Suppressor macrophage treated with lipopolysaccharide for 1 hour (primary cell): ENCODE results near the gene SDK1.
A peak's percentile ranks its signal among the peaks of the same experiment; 100 is the strongest.

Source experiments
- DNase-seq, 3 donors: peaks; one replicate each; pipeline ENCODE4 v3.0.0-alpha.2; 2020 to 2022

SDK1 gene

GRCh38 chr7:3300651-3301448 lies at the start of gene SDK1:
Gene SDK1 (plus strand): TSS chr7:3301252. CDS start chr7:3301587, 335 bp downstream.
- peak; percentile 92 to 98 (median 97) for DNase-seq

GRCh38 chr7:3254718-3255117 lies 46.3 kb upstream of the SDK1 start:
- no peak for DNase-seq

- DNase-seq: no peak
Measured at GRCh38 chr7:3259711-3260400, 41.2 kb upstream of the SDK1 start.

- no peak for DNase-seq
Measured at GRCh38 chr7:3260401-3260715, 40.7 kb upstream of the SDK1 start.

GRCh38 chr7:3264693-3265339 lies 36.2 kb upstream of the SDK1 start:
- DNase-seq: no peak

- DNase-seq: no peak
Measured at GRCh38 chr7:3265388-3265787, 35.7 kb upstream of the SDK1 start.

GRCh38 chr7:3266240-3266639 lies 34.8 kb upstream of the SDK1 start:
- no peak for DNase-seq

GRCh38 chr7:3267966-3268690 lies 32.9 kb upstream of the SDK1 start:
- DNase-seq: no peak

- no peak for DNase-seq
Measured at GRCh38 chr7:3270362-3270761, 30.7 kb upstream of the SDK1 start.

- no peak for DNase-seq
Measured at GRCh38 chr7:3271298-3271697, 29.8 kb upstream of the SDK1 start.

- DNase-seq: no peak
Measured at GRCh38 chr7:3272691-3273141, 28.3 kb upstream of the SDK1 start.

- DNase-seq: no peak
Measured at GRCh38 chr7:3274131-3274530, 26.9 kb upstream of the SDK1 start.

- DNase-seq: no peak
Measured at GRCh38 chr7:3277604-3278572, 23.2 kb upstream of the SDK1 start.

- DNase-seq: no peak
Measured at GRCh38 chr7:3279147-3279818, 21.8 kb upstream of the SDK1 start.

GRCh38 chr7:3280445-3280844 lies 20.6 kb upstream of the SDK1 start:
- no peak for DNase-seq

GRCh38 chr7:3280946-3281656 lies 20.0 kb upstream of the SDK1 start:
- no peak for DNase-seq

GRCh38 chr7:3282457-3282856 lies 18.6 kb upstream of the SDK1 start:
- no peak for DNase-seq

- no peak for DNase-seq
Measured at GRCh38 chr7:3283130-3283704, 17.8 kb upstream of the SDK1 start.

GRCh38 chr7:3285652-3286051 lies 15.4 kb upstream of the SDK1 start:
- no peak for DNase-seq

GRCh38 chr7:3289996-3290395 lies 11.1 kb upstream of the SDK1 start:
- no peak for DNase-seq
